ES-I3 (cell line): ENCODE measurements around the gene DMGDH.

Experiments
- H3K36me3 ChIP-seq: 2 replicates; pipeline ENCODE4 v1.6.1; 2013; ENCODE audit warnings: mild to moderate bottlenecking, low read length, control low read depth, moderate library complexity; ENCODE audit not compliant: insufficient read depth
- H3K4me1 ChIP-seq: 2 replicates; pipeline ENCODE4 v1.6.1; 2013; ENCODE audit warnings: mild to moderate bottlenecking, control low read depth, low read length; ENCODE audit not compliant: insufficient read depth
- H3K9ac ChIP-seq: 2 replicates; pipeline ENCODE4 v1.6.1; 2013; ENCODE audit warnings: low read depth, mild to moderate bottlenecking, low read length, moderate library complexity
- H3K9me3 ChIP-seq: 2 replicates; pipeline ENCODE4 v1.6.1; 2013; ENCODE audit warnings: mild to moderate bottlenecking, low read length, moderate library complexity; ENCODE audit not compliant: control insufficient read depth, insufficient read depth

Gene DMGDH

GRCh38 chr5:78961743-78962142 lies 107.7 kb downstream of the DMGDH start:
- no peaks in the 10 kb centered on the region for H3K4me1 ChIP-seq
- H3K9me3 ChIP-seq: no peaks in the 10 kb centered on the region
- H3K9ac ChIP-seq: no peak overlapping the region
- H3K36me3 ChIP-seq: no peaks in the 10 kb centered on the region

DNA sequence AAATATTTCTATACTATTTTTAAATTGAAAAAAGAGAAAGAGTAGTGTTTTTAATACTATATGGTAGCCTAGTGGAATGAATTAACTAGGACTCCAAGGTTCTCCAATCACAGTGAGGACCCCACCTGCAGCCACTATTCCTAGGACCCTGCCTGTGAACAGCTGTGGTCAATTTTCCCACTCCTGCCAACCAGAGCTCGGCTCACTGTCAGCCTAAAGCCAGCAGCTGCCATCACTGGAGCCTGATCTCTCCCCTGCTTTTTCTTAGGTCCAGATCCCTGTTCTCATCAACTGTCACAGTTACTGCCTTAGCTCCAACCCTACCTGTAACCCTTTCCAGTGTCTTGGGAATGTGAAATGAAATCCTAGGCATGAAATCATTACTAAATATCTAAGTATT lies 109.7 kb downstream of the DMGDH start:
- Histone ChIP-seq H3K36me3 (no peaks in the 10 kb centered on the region), H3K4me1 (no peaks in the 10 kb centered on the region), H3K9ac (no peak overlapping the region), H3K9me3 (no peaks in the 10 kb centered on the region)

DNA sequence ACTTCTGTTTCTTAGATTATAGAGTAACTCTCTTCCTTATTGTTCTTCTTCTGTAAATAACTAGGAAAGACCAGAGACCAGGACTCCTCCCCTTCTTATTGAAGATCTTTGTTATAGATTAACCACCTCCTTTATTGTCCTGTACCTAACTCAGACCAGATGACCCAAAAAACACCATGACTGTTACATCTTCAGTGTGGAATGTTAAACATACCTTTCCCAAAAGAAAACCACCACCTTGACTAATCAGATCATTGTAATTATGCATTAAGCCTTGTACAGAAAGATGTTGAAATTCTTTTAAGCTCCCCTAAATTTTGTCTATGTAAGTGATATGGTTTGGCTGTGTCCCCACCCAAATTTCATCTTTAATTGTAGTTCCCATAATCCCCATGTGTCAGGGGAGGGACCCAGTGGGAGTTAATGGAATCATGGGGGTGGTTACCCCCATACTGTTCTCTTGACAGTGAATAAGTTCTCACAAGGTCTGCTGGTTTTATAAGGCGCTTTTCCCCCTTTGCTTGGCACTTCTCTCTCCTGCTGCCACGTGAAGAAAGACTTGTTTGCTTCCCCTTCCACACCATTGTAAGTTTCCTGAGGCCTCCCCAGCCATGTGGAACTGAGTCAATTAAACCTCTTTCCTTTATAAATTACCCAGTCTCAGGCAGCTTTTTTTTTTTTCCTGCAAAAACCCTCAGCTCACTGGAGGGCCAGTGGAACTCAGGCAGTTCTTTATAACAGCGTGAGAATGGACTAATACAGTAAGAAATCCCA lies 110.6 kb downstream of the DMGDH start:
- Histone ChIP-seq H3K4me1 (no peaks in the 10 kb centered on the region), H3K36me3 (no peaks in the 10 kb centered on the region), H3K9me3 (no peaks in the 10 kb centered on the region), H3K9ac (no peak overlapping the region)

DNA sequence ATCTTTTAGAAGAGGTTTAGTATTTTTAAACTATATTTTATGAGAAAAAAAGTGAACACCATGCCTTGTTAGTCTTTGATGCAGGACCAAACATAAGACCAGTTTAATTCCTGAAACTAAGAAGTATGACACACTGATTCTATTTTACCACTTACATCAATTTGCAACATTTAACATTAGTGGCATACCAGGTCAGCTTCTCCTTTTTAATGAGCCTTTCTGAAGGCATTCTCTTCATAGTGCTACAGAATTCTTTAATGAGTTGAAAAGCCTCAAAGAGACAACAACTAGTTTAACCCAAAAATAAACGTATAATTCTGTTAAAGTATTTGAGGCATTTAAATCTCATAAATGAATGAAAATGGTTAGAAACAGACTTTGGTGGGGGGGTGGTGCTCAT lies 112.6 kb downstream of the DMGDH start:
- 0 out of 2 replicates have a peak, but pooled peaks cover 3% of the 10 kb centered on the region for H3K4me1 ChIP-seq
- H3K36me3 ChIP-seq: no peaks in the 10 kb centered on the region
- H3K9me3 ChIP-seq: no peaks in the 10 kb centered on the region
- H3K9ac ChIP-seq: no peak overlapping the region

DNA sequence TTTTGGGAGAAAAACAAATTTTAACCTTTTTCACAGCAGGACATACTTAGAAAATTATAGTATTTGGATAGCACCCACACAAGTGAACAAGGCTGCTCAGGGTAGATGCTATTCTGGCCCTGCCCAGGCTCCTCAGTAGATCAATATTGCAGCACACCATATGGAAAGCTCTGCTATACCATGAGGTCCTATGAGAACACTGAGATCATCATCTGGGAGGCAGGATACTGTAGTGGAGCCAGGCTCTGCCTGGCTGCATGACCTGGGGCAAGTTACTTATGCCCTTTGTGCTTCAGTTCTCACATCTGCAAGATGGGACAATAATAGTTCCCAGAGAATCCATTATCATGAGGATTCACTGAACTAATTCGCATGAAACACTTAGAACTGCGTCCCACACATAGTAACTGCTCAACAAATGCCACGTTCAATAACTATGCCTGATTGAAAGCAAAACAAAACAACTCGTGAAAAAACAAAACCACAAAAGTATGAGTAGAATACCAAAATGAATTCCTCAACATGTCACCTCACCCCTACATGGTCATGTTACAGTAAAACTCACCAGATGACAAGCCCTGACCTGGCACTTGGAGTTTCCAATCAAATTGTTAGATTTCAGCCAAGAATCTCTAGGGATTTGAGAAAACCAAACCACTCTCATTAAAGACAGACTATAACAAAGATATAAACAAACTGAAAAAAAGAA lies 116.2 kb downstream of the DMGDH start:
- Histone ChIP-seq H3K36me3 (no peaks in the 10 kb centered on the region), H3K9me3 (no peaks in the 10 kb centered on the region), H3K9ac (no peak overlapping the region), H3K4me1 (0 out of 2 replicates have a peak, but pooled peaks cover 3% of the 10 kb centered on the region)
